HUES6 (cell line): ENCODE results near the gene COL23A1.
A peak's percentile ranks its signal among the peaks of the same experiment; 100 is the strongest.

Experiments used
- H3K27ac ChIP-seq: 2 replicates; pipeline ENCODE4 v1.7.0; 2013; ENCODE audit warnings: low read depth, mild to moderate bottlenecking, low read length, inconsistent platforms
- H3K27me3 ChIP-seq: 2 replicates; pipeline ENCODE4 v1.6.1; 2013; ENCODE audit warnings: low read length; ENCODE audit not compliant: control insufficient read depth, insufficient read depth
- H3K36me3 ChIP-seq: 2 replicates; pipeline ENCODE4 v1.6.1; 2013; ENCODE audit warnings: low read length; ENCODE audit not compliant: control insufficient read depth, insufficient read depth
- H3K4me1 ChIP-seq: 2 replicates; pipeline ENCODE4 v1.6.1; 2013; ENCODE audit warnings: low read length; ENCODE audit not compliant: control insufficient read depth, insufficient read depth
- H3K4me3 ChIP-seq: 2 replicates; pipeline ENCODE4 v1.5.1; 2013; ENCODE audit warnings: low read depth, low read length
- H3K9ac ChIP-seq: one replicate; pipeline ENCODE4 v1.6.1; 2013; ENCODE audit warnings: mild to moderate bottlenecking, low read length
- H3K9me3 ChIP-seq: 2 replicates; pipeline ENCODE4 v1.6.1; 2013; ENCODE audit warnings: low read depth, low read length; ENCODE audit not compliant: control insufficient read depth, insufficient read depth

COL23A1 gene

GRCh38 chr5:178555771-178556211 lies 34.4 kb downstream of the COL23A1 start:
- no peaks in the 10 kb centered on the region for H3K9me3 ChIP-seq

GRCh38 chr5:178555005-178555404 lies 35.2 kb downstream of the COL23A1 start:
- Histone ChIP-seq H3K27ac (0 out of 2 replicates have a peak overlapping the region, but pooled peaks have one; percentile 39), H3K4me1 (peaks cover 18% of the 10 kb centered on the region), H3K9me3 (no peaks in the 10 kb centered on the region), H3K27me3 (no peaks in the 10 kb centered on the region), H3K9ac (peak overlapping the region; percentile 33), H3K36me3 (no peaks in the 10 kb centered on the region), H3K4me3 (no peak overlapping the region)

More at GRCh38 chr5:178555771-178556211, 34.4 kb downstream of the COL23A1 start:
- H3K36me3 ChIP-seq = no peaks in the 10 kb centered on the region
- H3K27me3 ChIP-seq = no peaks in the 10 kb centered on the region
- peak overlapping the region; percentile 33 for H3K9ac ChIP-seq
- peaks cover 26% of the 10 kb centered on the region for H3K4me1 ChIP-seq
- no peak overlapping the region for H3K4me3 ChIP-seq
- peak overlapping the region; percentile 39; the same call in 1 of the 2 replicates for H3K27ac ChIP-seq

- Histone ChIP-seq H3K36me3 (no peaks in the 10 kb centered on the region), H3K9ac (no peak overlapping the region), H3K9me3 (no peaks in the 10 kb centered on the region), H3K4me3 (no peak overlapping the region), H3K27me3 (no peaks in the 10 kb centered on the region), H3K4me1 (peaks cover 15% of the 10 kb centered on the region), H3K27ac (no peak overlapping the region)
These were observed 35.9 kb downstream of the COL23A1 start for GRCh38 chr5:178554311-178554710.

GRCh38 chr5:178553517-178553916 lies 36.7 kb downstream of the COL23A1 start:
- H3K4me1 ChIP-seq = peaks cover 15% of the 10 kb centered on the region
- no peaks in the 10 kb centered on the region for H3K27me3 ChIP-seq
- H3K27ac ChIP-seq = no peak overlapping the region
- no peak overlapping the region for H3K9ac ChIP-seq
- no peak overlapping the region for H3K4me3 ChIP-seq
- H3K36me3 ChIP-seq = no peaks in the 10 kb centered on the region
- H3K9me3 ChIP-seq = no peaks in the 10 kb centered on the region

GRCh38 chr5:178551468-178551867 lies 38.7 kb downstream of the COL23A1 start:
- H3K4me1 ChIP-seq = peaks cover 24% of the 10 kb centered on the region
- no peaks in the 10 kb centered on the region for H3K27me3 ChIP-seq
- H3K9ac ChIP-seq = no peak overlapping the region
- H3K9me3 ChIP-seq = no peaks in the 10 kb centered on the region
- no peak overlapping the region for H3K4me3 ChIP-seq
- no peak overlapping the region for H3K27ac ChIP-seq
- H3K36me3 ChIP-seq = no peaks in the 10 kb centered on the region

GRCh38 chr5:178551059-178551458 lies 39.1 kb downstream of the COL23A1 start:
- Histone ChIP-seq H3K27me3 (no peaks in the 10 kb centered on the region), H3K36me3 (no peaks in the 10 kb centered on the region), H3K4me3 (no peak overlapping the region), H3K9ac (no peak overlapping the region), H3K9me3 (no peaks in the 10 kb centered on the region), H3K27ac (no peak overlapping the region), H3K4me1 (peaks cover 23% of the 10 kb centered on the region)

- peaks cover 17% of the 10 kb centered on the region for H3K4me1 ChIP-seq
- no peaks in the 10 kb centered on the region for H3K36me3 ChIP-seq
- H3K27me3 ChIP-seq = no peaks in the 10 kb centered on the region
- no peaks in the 10 kb centered on the region for H3K9me3 ChIP-seq
- H3K27ac ChIP-seq = no peak overlapping the region
- H3K4me3 ChIP-seq = no peak overlapping the region
- no peak overlapping the region for H3K9ac ChIP-seq
These were observed 41.4 kb downstream of the COL23A1 start for GRCh38 chr5:178548746-178549145.

GRCh38 chr5:178547753-178548415 lies 42.3 kb downstream of the COL23A1 start:
- Histone ChIP-seq H3K27me3 (no peaks in the 10 kb centered on the region), H3K27ac (no peak overlapping the region), H3K36me3 (no peaks in the 10 kb centered on the region), H3K9ac (no peak overlapping the region), H3K4me1 (peaks cover 17% of the 10 kb centered on the region), H3K4me3 (no peak overlapping the region), H3K9me3 (no peaks in the 10 kb centered on the region)

- no peak overlapping the region for H3K27ac ChIP-seq
These were observed 43.0 kb downstream of the COL23A1 start for GRCh38 chr5:178547052-178547666.

GRCh38 chr5:178546675-178547033 lies 43.5 kb downstream of the COL23A1 start:
- no peak overlapping the region for H3K9ac ChIP-seq
- no peaks in the 10 kb centered on the region for H3K9me3 ChIP-seq
- peaks cover 21% of the 10 kb centered on the region for H3K4me1 ChIP-seq
- no peak overlapping the region for H3K27ac ChIP-seq
- no peak overlapping the region for H3K4me3 ChIP-seq
- no peaks in the 10 kb centered on the region for H3K27me3 ChIP-seq
- no peaks in the 10 kb centered on the region for H3K36me3 ChIP-seq

More at GRCh38 chr5:178547052-178547666, 43.0 kb downstream of the COL23A1 start:
- Histone ChIP-seq H3K27me3 (no peaks in the 10 kb centered on the region), H3K9ac (no peak overlapping the region), H3K9me3 (no peaks in the 10 kb centered on the region), H3K4me1 (peaks cover 23% of the 10 kb centered on the region), H3K4me3 (no peak overlapping the region), H3K36me3 (no peaks in the 10 kb centered on the region)

GRCh38 chr5:178545941-178546674 lies 44.1 kb downstream of the COL23A1 start:
- H3K36me3 ChIP-seq = no peaks in the 10 kb centered on the region
- no peak overlapping the region for H3K9ac ChIP-seq
- H3K4me3 ChIP-seq = no peak overlapping the region
- no peak overlapping the region for H3K27ac ChIP-seq
- peaks cover 21% of the 10 kb centered on the region for H3K4me1 ChIP-seq
- H3K27me3 ChIP-seq = no peaks in the 10 kb centered on the region
- H3K9me3 ChIP-seq = no peaks in the 10 kb centered on the region
